ENCODE measurements around the gene CSKMT.
A peak's percentile ranks its signal among the peaks of the same experiment; 100 is the strongest.
"Not testable (repeated sequence)": the region's sequence is repeated elsewhere in the genome, so short reads cannot be mapped to it uniquely, and the experiment has no call there.

Gene CSKMT

GRCh38 chr11:62665075-62665598 lies at the start of gene CSKMT, which contains the start of gene C11orf98:
TSS of gene CSKMT (plus strand) at chr11:62665312. CDS start at chr11:62665880, 568 bp downstream.
TSS of gene C11orf98 (minus strand) at chr11:62665210. CDS start at chr11:62665169, 41 bp downstream.
- DNase-seq: peak; percentile 96
- peak within 1 kb of the TSS; percentile 96 for H3K4me3 Mint-ChIP-seq
- H3K9me3 Mint-ChIP-seq: no peaks in the 10 kb centered on the region
- peaks cover 39% of the 10 kb centered on the region for H3K36me3 Mint-ChIP-seq
- H3K4me1 Mint-ChIP-seq: peaks cover 51% of the 10 kb centered on the region
- CTCF ChIA-PET: interaction anchor here (0.8 to 3.1 kb wide), 14 partner anchors 9 to 240 kb away, joined by 3 to 17 read pairs (median 4); partner anchors contain the start of genes GANAB, SLC3A2, TAF6L and TUT1
- peak within 1 kb of the TSS; percentile 90 for H3K27ac Mint-ChIP-seq
- H3K27me3 Mint-ChIP-seq: peaks cover 7% of the 10 kb centered on the region

GRCh38 chr11:62615521-62615920 lies 49.6 kb upstream of the CSKMT start:
- Mint-ChIP-seq H3K9me3 (no peaks in the 10 kb centered on the region), H3K27ac (no peak overlapping the region), H3K36me3 (peaks cover 33% of the 10 kb centered on the region), H3K4me1 (peaks cover 57% of the 10 kb centered on the region), H3K4me3 (no peak overlapping the region), H3K27me3 (no peaks in the 10 kb centered on the region)
- CTCF ChIA-PET: no interaction called here
- no peak for DNase-seq

- H3K27ac Mint-ChIP-seq, H3K27me3 Mint-ChIP-seq, H3K4me3 Mint-ChIP-seq, DNase-seq, H3K9me3 Mint-ChIP-seq, CTCF ChIA-PET: not testable (repeated sequence)
- Mint-ChIP-seq H3K4me1 (peaks cover 54% of the 10 kb centered on the region), H3K36me3 (peaks cover 36% of the 10 kb centered on the region)
These were observed 48.2 kb upstream of the CSKMT start for GRCh38 chr11:62616957-62617356.

GRCh38 chr11:62621027-62621566 lies 44.0 kb upstream of the CSKMT start:
- peaks cover 36% of the 10 kb centered on the region for H3K4me1 Mint-ChIP-seq
- peaks cover 41% of the 10 kb centered on the region for H3K36me3 Mint-ChIP-seq
- H3K27ac Mint-ChIP-seq: peak overlapping the region; percentile 97
- peak overlapping the region; percentile 90 for H3K4me3 Mint-ChIP-seq
- H3K9me3 Mint-ChIP-seq: no peaks in the 10 kb centered on the region
- CTCF ChIA-PET: interaction anchor here (0.6 to 3.5 kb wide), 7 partner anchors 9 to 196 kb away, joined by 3 to 10 read pairs (median 3); partner anchors contain the start of genes C11orf98, CSKMT and MTA2
- peaks cover 3% of the 10 kb centered on the region for H3K27me3 Mint-ChIP-seq
- DNase-seq: no peak

GRCh38 chr11:62621567-62622470 lies 43.3 kb upstream of the CSKMT start, which contains the start of gene B3GAT3:
TSS of gene B3GAT3 (minus strand) at chr11:62621986. CDS start at chr11:62621947, 39 bp downstream.
- CTCF ChIA-PET: interaction anchor here (0.7 to 3.5 kb wide), 6 partner anchors 10 to 73 kb away, joined by 3 to 10 read pairs (median 4); partner anchors contain the start of genes C11orf98, CSKMT and MTA2

GRCh38 chr11:62622476-62623089 lies 42.5 kb upstream of the CSKMT start:
- Mint-ChIP-seq H3K4me3 (peak overlapping the region; percentile 80), H3K36me3 (peaks cover 44% of the 10 kb centered on the region), H3K9me3 (no peaks in the 10 kb centered on the region), H3K27me3 (peaks cover 3% of the 10 kb centered on the region), H3K27ac (peak overlapping the region; percentile 97), H3K4me1 (peaks cover 30% of the 10 kb centered on the region)
- DNase-seq: no peak
- CTCF ChIA-PET: interaction anchor here (0.6 to 1.5 kb wide), 4 partner anchors 31 to 72 kb away, joined by 3 to 4 read pairs (median 3); partner anchors contain the start of genes C11orf98, CSKMT and TUT1

More at GRCh38 chr11:62621567-62622470, 43.3 kb upstream of the CSKMT start, which contains the start of gene B3GAT3:
- H3K4me3 Mint-ChIP-seq: peak within 1 kb of the TSS; percentile 90
- peaks cover 3% of the 10 kb centered on the region for H3K27me3 Mint-ChIP-seq
- peak within 1 kb of the TSS; percentile 97 for H3K27ac Mint-ChIP-seq
- H3K9me3 Mint-ChIP-seq: no peaks in the 10 kb centered on the region
- peaks cover 31% of the 10 kb centered on the region for H3K4me1 Mint-ChIP-seq
- peak; percentile 98 for DNase-seq
- peaks cover 43% of the 10 kb centered on the region for H3K36me3 Mint-ChIP-seq

GRCh38 chr11:62627713-62628112 lies 37.4 kb upstream of the CSKMT start:
- Mint-ChIP-seq H3K36me3 (peaks cover 62% of the 10 kb centered on the region), H3K27ac (peak overlapping the region; percentile 34), H3K27me3 (no peaks in the 10 kb centered on the region), H3K4me3 (no peak overlapping the region), H3K4me1 (no peaks in the 10 kb centered on the region), H3K9me3 (no peaks in the 10 kb centered on the region)
- CTCF ChIA-PET: interaction anchor here (1.5 kb wide), 1 partner anchor 35 kb away, joined by 8 read pairs; no protein-coding TSS in a partner anchor
- peak; percentile 44 for DNase-seq

GRCh38 chr11:62632492-62632891 lies 32.6 kb upstream of the CSKMT start:
- peaks cover 70% of the 10 kb centered on the region for H3K36me3 Mint-ChIP-seq

GRCh38 chr11:62644220-62644619 lies 20.9 kb upstream of the CSKMT start:
- Mint-ChIP-seq H3K36me3 (peaks cover 31% of the 10 kb centered on the region), H3K9me3 (no peaks in the 10 kb centered on the region), H3K27me3 (no peaks in the 10 kb centered on the region), H3K4me3 (peak overlapping the region; percentile 37), H3K27ac (peak overlapping the region; percentile 62), H3K4me1 (peaks cover 54% of the 10 kb centered on the region)
- CTCF ChIA-PET: interaction anchor here (1.1 kb wide), 1 partner anchor 250 kb away, joined by 4 read pairs; no protein-coding TSS in a partner anchor
- no peak for DNase-seq

More at GRCh38 chr11:62632492-62632891, 32.6 kb upstream of the CSKMT start:
- Mint-ChIP-seq H3K27ac (peak overlapping the region; percentile 15), H3K4me3 (no peak overlapping the region), H3K9me3 (no peaks in the 10 kb centered on the region), H3K27me3 (no peaks in the 10 kb centered on the region), H3K4me1 (peaks cover 21% of the 10 kb centered on the region)
- DNase-seq: no peak
- CTCF ChIA-PET: interaction anchor here (0.6 kb wide), 1 partner anchor 9 kb away, joined by 3 read pairs; no protein-coding TSS in a partner anchor

- CTCF ChIA-PET: no interaction called here
These were observed 19.5 kb upstream of the CSKMT start for GRCh38 chr11:62645671-62645945.

GRCh38 chr11:62645946-62646824 lies 18.9 kb upstream of the CSKMT start, which contains the start of gene GANAB:
TSS of gene GANAB (minus strand) at chr11:62646613. CDS start at chr11:62646599, 14 bp downstream.
- peak; percentile 100 for DNase-seq
- CTCF ChIA-PET: interaction anchor here (1.2 to 1.3 kb wide), 2 partner anchors 19 to 53 kb away, joined by 3 to 4 read pairs; partner anchors contain the start of genes C11orf98 and CSKMT
- peak within 1 kb of the TSS; percentile 97 for H3K4me3 Mint-ChIP-seq
- peaks cover 46% of the 10 kb centered on the region for H3K4me1 Mint-ChIP-seq
- H3K27me3 Mint-ChIP-seq: no peaks in the 10 kb centered on the region
- peaks cover 30% of the 10 kb centered on the region for H3K36me3 Mint-ChIP-seq
- no peaks in the 10 kb centered on the region for H3K9me3 Mint-ChIP-seq
- H3K27ac Mint-ChIP-seq: peak within 1 kb of the TSS; percentile 97

More at GRCh38 chr11:62645671-62645945, 19.5 kb upstream of the CSKMT start:
- Mint-ChIP-seq H3K4me3 (peak overlapping the region; percentile 97), H3K27me3 (no peaks in the 10 kb centered on the region), H3K27ac (peak overlapping the region; percentile 97), H3K4me1 (peaks cover 48% of the 10 kb centered on the region), H3K9me3 (no peaks in the 10 kb centered on the region), H3K36me3 (peaks cover 32% of the 10 kb centered on the region)
- DNase-seq: no peak

- Mint-ChIP-seq H3K4me1 (peaks cover 42% of the 10 kb centered on the region), H3K27ac (peak overlapping the region; percentile 97)
These were observed 18.1 kb upstream of the CSKMT start for GRCh38 chr11:62646825-62647608.

More at GRCh38 chr11:62646825-62647608, 18.1 kb upstream of the CSKMT start:
- Mint-ChIP-seq H3K4me3 (peak overlapping the region; percentile 97), H3K9me3 (no peaks in the 10 kb centered on the region), H3K36me3 (peaks cover 30% of the 10 kb centered on the region), H3K27me3 (no peaks in the 10 kb centered on the region)
- CTCF ChIA-PET: interaction anchor here (0.6 to 1.3 kb wide), 3 partner anchors 18 to 54 kb away, joined by 3 to 4 read pairs (median 3); partner anchors contain the start of genes C11orf98 and CSKMT
- DNase-seq: no peak

All from activated naive CD4-positive, alpha-beta T cell treated with anti-CD3 and anti-CD28 coated beads, Interleukin-2, amount 10 ng/mL, durations not matched to agents 7 days and 5 days (primary cell).